ENCODE measurements around the gene FBXO9.

DNA sequence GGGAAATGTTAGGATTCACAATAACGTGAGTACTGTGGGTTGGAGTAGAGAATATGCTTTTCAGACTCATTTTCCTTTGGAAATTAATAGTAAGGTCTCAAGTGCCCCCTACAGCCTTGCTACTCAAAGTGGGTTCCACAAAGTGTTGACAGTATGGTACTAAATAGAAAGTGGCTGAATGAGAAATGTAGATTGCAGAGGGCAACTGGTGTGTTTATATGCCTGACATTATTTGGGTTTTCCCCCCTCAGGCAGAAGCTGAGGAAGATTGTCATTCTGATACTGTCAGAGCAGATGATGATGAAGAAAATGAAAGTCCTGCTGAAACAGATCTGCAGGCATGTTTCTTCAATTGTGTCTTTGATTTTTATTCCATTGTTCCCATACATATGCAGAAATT is 5.6 kb downstream of the FBXO9 start:
- TF ChIP-seq CTCF (IDR thresholded peaks at IDR 0.05), result no peak
- no peak for TF ChIP-seq POLR2A (IDR thresholded peaks at IDR 0.05; ENCODE audit: low read length)
- no peak for TF ChIP-seq SREBF2 (IDR thresholded peaks at IDR 0.05)
- no peak for TF ChIP-seq JUN (IDR thresholded peaks at IDR 0.05)
